Vagina (tissue), 2 donors: ENCODE data around the gene FCHSD2. TPM values are rescaled to one million over a fixed set of nuclear protein-coding genes. Genes with fewer than 3 reads are reported as not detected.

Source experiments
- DNase-seq, 2 donors: peaks; one replicate each; pipeline ENCODE4 v3.0.0-alpha.2; 2017; ENCODE audit errors: extremely low spot score in 2 of 2
- H3K27ac ChIP-seq: fragments of 200-600 bp; sonication (generic); one replicate; pipeline ENCODE4 v1.5.1; 2019
- H3K27me3 ChIP-seq: fragments of 200-600 bp; sonication (generic); one replicate; pipeline ENCODE4 v1.5.1; 2019
- H3K36me3 ChIP-seq, 2 donors: fragments of 200-600 bp; sonication (generic); one replicate each; pipeline ENCODE4 v1.5.1; 2017 to 2019
- H3K4me1 ChIP-seq: fragments of 200-600 bp; sonication (generic); one replicate; pipeline ENCODE4 v1.5.1; 2019
- H3K4me3 ChIP-seq, 2 donors: fragments of 200-600 bp; sonication (generic); 1 replicate in 1 of 2; 2 replicates in 1 of 2; pipeline ENCODE4 v1.5.1; 2016 to 2019
- H3K9me3 ChIP-seq: fragments of 200-600 bp; sonication (generic); one replicate; pipeline ENCODE4 v1.5.1; 2019
- POLR2A ChIP-seq, 2 donors: fragments of 450-650 bp; IDR thresholded peaks; one replicate each; pipeline ENCODE4 v1.6.1; 2017; ENCODE audit warnings: antibody characterized with exemption in 2 of 2, mild to moderate bottlenecking in 2 of 2, moderate library complexity in 2 of 2
- POLR2AphosphoS5 ChIP-seq, 2 donors: sonication (generic); formaldehyde crosslinking; IDR thresholded peaks; one replicate each; pipeline ENCODE4 v1.9.0; 2017; ENCODE audit warnings: antibody characterized with exemption in 2 of 2, mild to moderate bottlenecking in 2 of 2, low read depth in 1 of 2; ENCODE audit not compliant: insufficient read depth in 1 of 2
- intact Hi-C: fragments of 100-400 bp; cut with DNase I; formaldehyde crosslinking; loops from one replicate; pipeline ENCODE4 v1.15.1; 2023
- small RNA-seq: library from RNA; depleted of rRNA; stranded (forward); fragments of <200 nt; gene quantifications from one replicate; pipeline ENCODE3, GENCODE V24; 2016
- total RNA-seq: library from RNA; depleted of rRNA; stranded (reverse); fragments of >200 nt; gene quantifications from one replicate; pipeline ENCODE4 v1.2.3, GENCODE V29; 2016
- TF ChIP-seq, protein P1 (sequence below), 3 experiments: fragments of 450-650 bp in 2 of 3; fragments of 200-600 bp in 1 of 3; sonication (generic) in 1 of 3; IDR thresholded peaks; one replicate each; pipeline ENCODE4 v1.5.1; 2017 to 2019; ENCODE audit warnings: antibody characterized with exemption in 3 of 3, mild to moderate bottlenecking in 2 of 3, moderate library complexity in 2 of 3

The FCHSD2 gene
- total RNA-seq, 1 donor from 2014 or later = 15.7 TPM

DNA sequence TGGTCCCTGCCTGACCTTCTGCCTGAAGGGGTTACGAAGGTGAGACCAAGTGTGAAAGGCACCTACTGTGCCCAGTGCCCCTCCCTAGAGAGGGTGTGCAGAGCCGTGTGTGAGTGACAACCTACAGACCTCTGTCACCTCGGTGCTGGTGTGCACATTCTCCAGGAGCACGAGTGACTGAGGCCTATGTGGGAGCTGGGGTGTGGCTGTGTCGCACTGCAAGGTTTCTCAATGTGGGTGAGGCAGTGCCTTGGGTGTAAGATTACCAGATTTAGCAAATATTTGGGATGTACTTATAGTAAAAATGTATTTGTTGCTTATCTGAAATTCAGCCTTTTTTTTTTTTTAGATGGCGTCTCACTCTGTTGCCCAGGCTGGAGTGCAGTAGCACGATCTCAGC, 353.9 kb downstream of the FCHSD2 start:
- peaks cover 21% of the 10 kb centered on the region for H3K4me1 ChIP-seq
- H3K27me3 ChIP-seq = no peaks in the 10 kb centered on the region
- no peak overlapping the region for H3K4me3 ChIP-seq
- DNase-seq = no peak
- intact Hi-C loops = no loop called here
- no peaks in the 10 kb centered on the region for H3K9me3 ChIP-seq
- H3K27ac ChIP-seq = no peak overlapping the region
- no peaks in the 10 kb centered on the region for H3K36me3 ChIP-seq
- TF ChIP-seq, protein P1, sequence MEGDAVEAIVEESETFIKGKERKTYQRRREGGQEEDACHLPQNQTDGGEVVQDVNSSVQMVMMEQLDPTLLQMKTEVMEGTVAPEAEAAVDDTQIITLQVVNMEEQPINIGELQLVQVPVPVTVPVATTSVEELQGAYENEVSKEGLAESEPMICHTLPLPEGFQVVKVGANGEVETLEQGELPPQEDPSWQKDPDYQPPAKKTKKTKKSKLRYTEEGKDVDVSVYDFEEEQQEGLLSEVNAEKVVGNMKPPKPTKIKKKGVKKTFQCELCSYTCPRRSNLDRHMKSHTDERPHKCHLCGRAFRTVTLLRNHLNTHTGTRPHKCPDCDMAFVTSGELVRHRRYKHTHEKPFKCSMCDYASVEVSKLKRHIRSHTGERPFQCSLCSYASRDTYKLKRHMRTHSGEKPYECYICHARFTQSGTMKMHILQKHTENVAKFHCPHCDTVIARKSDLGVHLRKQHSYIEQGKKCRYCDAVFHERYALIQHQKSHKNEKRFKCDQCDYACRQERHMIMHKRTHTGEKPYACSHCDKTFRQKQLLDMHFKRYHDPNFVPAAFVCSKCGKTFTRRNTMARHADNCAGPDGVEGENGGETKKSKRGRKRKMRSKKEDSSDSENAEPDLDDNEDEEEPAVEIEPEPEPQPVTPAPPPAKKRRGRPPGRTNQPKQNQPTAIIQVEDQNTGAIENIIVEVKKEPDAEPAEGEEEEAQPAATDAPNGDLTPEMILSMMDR (IDR thresholded peaks at IDR 0.05) = no peak
- TF ChIP-seq POLR2A (IDR thresholded peaks at IDR 0.05) = no peak
- no peak for TF ChIP-seq POLR2AphosphoS5 (IDR thresholded peaks at IDR 0.05; ENCODE audit: insufficient read depth in 1 of 2, low read depth in 1 of 2)

DNA sequence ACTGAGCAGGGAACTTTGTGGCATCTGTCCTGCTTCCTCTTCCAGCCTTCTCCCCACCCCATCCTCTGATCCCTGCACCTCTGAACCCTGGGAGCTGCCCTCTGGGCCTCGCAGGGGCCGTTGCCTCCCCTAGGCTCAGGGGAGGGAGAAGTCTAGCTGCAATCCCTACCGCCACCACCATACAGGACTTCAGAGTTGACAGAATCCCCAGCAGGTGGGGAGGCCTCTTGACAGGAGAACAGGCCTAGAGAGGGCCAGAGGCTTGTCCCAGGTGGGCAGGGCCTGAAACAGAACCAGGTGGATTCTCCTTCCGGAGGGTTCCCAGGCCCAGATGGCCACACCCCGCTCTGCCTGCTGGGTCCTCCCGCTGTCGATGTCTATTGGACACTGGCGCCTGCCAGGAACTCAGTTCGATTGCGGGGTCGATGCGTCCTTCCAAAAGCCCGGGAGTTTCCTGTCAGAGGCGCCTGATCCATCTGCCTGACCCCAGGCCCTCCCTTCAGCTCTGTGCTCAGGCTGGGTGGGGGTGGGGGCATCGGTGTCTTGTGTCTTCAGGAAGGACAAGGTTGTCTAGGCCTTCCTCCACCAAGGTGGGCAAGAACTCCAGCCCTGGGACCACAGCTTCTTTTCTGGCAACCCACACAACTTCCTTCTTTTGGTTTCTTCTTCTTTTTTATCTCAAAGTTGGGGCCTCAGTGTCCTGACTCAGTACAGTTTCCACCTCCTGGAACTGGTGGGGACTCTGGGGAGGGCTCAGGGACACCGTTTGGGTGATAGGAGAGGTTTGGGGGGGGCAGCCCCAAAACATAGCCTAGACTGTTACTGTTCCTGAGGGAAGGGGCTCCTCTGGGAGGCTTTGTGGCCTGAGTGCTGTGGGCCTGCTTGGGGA, 354.7 kb downstream of the FCHSD2 start:
- intact Hi-C loops = no loop called here
- H3K9me3 ChIP-seq = no peaks in the 10 kb centered on the region
- no peak for DNase-seq

More for the DNA sequence above, 354.7 kb downstream of the FCHSD2 start:
- TF ChIP-seq, protein P1 (IDR thresholded peaks at IDR 0.05) = no peak
- no peak for TF ChIP-seq POLR2AphosphoS5 (IDR thresholded peaks at IDR 0.05; ENCODE audit: insufficient read depth in 1 of 2, low read depth in 1 of 2)
- TF ChIP-seq POLR2A (IDR thresholded peaks at IDR 0.05) = no peak
- Histone ChIP-seq H3K4me3 (no peak overlapping the region), H3K36me3 (no peaks in the 10 kb centered on the region), H3K4me1 (peaks cover 15% of the 10 kb centered on the region), H3K27me3 (no peaks in the 10 kb centered on the region), H3K27ac (no peak overlapping the region)

Small RNA genes lying within 50 kb of the gene (small RNA-seq; reads per million reads assigned to genes)
- gene RNU6-672P = not detected

Other genes with a start within 250 kb of the FCHSD2 start
- 27.3 TPM for gene P2RY2, start 76.0 kb upstream of the FCHSD2 start, total RNA-seq
- gene P2RY6, start 130.0 kb upstream of the FCHSD2 start, total RNA-seq = 2.0 TPM
- 32.9 TPM for gene ARHGEF17, start 166.0 kb upstream of the FCHSD2 start, total RNA-seq
- 6.1 TPM for gene RELT, start 234.1 kb upstream of the FCHSD2 start, total RNA-seq